ENCODE results near the gene FOXJ3. TPM values are rescaled to one million over a fixed set of nuclear protein-coding genes. Genes with fewer than 3 reads are reported as not detected.

Gene FOXJ3
- total and polyA plus RNA-seq, 2 of the 4 experiments (the other 2 are of a cell fraction) = 16.7 to 30.5 TPM

DNA sequence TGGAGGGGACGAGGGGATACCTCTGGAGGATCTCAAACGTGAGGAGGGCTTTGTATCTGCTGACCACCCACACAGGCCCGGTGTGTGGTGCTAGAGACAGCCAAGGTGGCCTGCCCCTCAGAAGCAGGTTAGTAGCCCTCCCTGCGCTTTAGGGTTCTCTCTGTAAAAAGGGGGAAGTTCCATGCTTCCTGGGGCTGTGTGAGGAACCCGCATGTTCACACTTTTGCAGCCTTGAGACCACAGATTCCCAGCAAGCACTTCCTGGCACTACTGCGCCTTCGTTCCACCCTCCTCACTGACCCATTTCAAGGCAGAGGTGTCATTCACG lies 189.7 kb downstream of the FOXJ3 start:
- no peak overlapping the region for H4K5ac ChIP-seq (ENCODE audit: low read depth, low read length)
- intact Hi-C loops (cut with micrococcal nuclease) (loop anchor here (5.0 to 10.0 kb wide), 5 partner anchors 331 to 612 kb away; partner anchors contain the start of genes PPIH and YBX1), dilution Hi-C loops (cut with HindIII; ENCODE audit: low sequenced_read_pairs, unreplicated experiment) (no loop called here), in situ Hi-C loops (cut with MboI; ENCODE audit: low sequenced_read_pairs) (loop anchor here (10.0 kb wide), 1 partner anchor 571 kb away; no protein-coding TSS in a partner anchor)
- BruUV-seq (replicated peaks) = no TSS peak
- TF ChIP-seq, protein P1, sequence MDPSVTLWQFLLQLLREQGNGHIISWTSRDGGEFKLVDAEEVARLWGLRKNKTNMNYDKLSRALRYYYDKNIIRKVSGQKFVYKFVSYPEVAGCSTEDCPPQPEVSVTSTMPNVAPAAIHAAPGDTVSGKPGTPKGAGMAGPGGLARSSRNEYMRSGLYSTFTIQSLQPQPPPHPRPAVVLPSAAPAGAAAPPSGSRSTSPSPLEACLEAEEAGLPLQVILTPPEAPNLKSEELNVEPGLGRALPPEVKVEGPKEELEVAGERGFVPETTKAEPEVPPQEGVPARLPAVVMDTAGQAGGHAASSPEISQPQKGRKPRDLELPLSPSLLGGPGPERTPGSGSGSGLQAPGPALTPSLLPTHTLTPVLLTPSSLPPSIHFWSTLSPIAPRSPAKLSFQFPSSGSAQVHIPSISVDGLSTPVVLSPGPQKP (IDR thresholded peaks at IDR 0.05; ENCODE audit: borderline replicate concordance, low read depth, low read length) = no peak
- TF ChIP-seq BHLHE40 (IDR thresholded peaks at IDR 0.05; ENCODE audit: low read depth, low read length) (no peak), CEBPB (IDR thresholded peaks at IDR 0.05; ENCODE audit: low read depth, low read length) (no peak), RAD21 (IDR thresholded peaks at IDR 0.05; ENCODE audit: low read length) (no peak), SMC3 (IDR thresholded peaks at IDR 0.05; ENCODE audit: low read depth, low read length) (no peak), RCOR1 (IDR thresholded peaks at IDR 0.05; ENCODE audit: insufficient replicate concordance, low read length) (no peak), NFE2L2 (IDR thresholded peaks at IDR 0.05; ENCODE audit: low read depth, low read length) (no peak), FOS (IDR thresholded peaks at IDR 0.05; ENCODE audit: low read depth, low read length) (no peak), RFX5 (IDR thresholded peaks at IDR 0.05; ENCODE audit: low read depth, low read length) (no peak), POLR2A (IDR thresholded peaks at IDR 0.05; ENCODE audit: low read depth, low read length) (no peak), MAFK (IDR thresholded peaks at IDR 0.05; ENCODE audit: low read depth, low read length) (no peak), MXI1 (IDR thresholded peaks at IDR 0.05; ENCODE audit: borderline replicate concordance, low read depth, low read length) (no peak), CHD1 (IDR thresholded peaks at IDR 0.05; ENCODE audit: low read depth, low read length) (no peak), MAZ (IDR thresholded peaks at IDR 0.05; ENCODE audit: borderline replicate concordance, low read depth, low read length) (no peak)
- TF ChIP-seq, protein P2, sequence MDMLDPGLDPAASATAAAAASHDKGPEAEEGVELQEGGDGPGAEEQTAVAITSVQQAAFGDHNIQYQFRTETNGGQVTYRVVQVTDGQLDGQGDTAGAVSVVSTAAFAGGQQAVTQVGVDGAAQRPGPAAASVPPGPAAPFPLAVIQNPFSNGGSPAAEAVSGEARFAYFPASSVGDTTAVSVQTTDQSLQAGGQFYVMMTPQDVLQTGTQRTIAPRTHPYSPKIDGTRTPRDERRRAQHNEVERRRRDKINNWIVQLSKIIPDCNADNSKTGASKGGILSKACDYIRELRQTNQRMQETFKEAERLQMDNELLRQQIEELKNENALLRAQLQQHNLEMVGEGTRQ (IDR thresholded peaks at IDR 0.05; ENCODE audit: low read depth, low read length) = no peak
- TF ChIP-seq, protein P3, sequence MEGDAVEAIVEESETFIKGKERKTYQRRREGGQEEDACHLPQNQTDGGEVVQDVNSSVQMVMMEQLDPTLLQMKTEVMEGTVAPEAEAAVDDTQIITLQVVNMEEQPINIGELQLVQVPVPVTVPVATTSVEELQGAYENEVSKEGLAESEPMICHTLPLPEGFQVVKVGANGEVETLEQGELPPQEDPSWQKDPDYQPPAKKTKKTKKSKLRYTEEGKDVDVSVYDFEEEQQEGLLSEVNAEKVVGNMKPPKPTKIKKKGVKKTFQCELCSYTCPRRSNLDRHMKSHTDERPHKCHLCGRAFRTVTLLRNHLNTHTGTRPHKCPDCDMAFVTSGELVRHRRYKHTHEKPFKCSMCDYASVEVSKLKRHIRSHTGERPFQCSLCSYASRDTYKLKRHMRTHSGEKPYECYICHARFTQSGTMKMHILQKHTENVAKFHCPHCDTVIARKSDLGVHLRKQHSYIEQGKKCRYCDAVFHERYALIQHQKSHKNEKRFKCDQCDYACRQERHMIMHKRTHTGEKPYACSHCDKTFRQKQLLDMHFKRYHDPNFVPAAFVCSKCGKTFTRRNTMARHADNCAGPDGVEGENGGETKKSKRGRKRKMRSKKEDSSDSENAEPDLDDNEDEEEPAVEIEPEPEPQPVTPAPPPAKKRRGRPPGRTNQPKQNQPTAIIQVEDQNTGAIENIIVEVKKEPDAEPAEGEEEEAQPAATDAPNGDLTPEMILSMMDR (conservative IDR thresholded peaks at IDR 0.05; ENCODE audit: low read depth, low read length) = no peak
- no peak overlapping the region for H2AK9ac ChIP-seq (replicated peaks; ENCODE audit: low read depth, low read length, poor library complexity)
- H3K9me1 ChIP-seq (ENCODE audit: insufficient read depth, low read length) = no peaks in the 10 kb centered on the region; the same call in 1 of the 2 replicates
- H2BK15ac ChIP-seq (ENCODE audit: low read depth, low read length) = no peak overlapping the region
- H3K4ac ChIP-seq (ENCODE audit: low read depth, low read length) = no peak overlapping the region
- H3K23ac ChIP-seq (ENCODE audit: low read depth, low read length) = no peak overlapping the region
- H3K27me3 ChIP-seq (ENCODE audit: control insufficient read depth, insufficient read depth, low read length) = peaks cover 51% of the 10 kb centered on the region
- H4K91ac ChIP-seq (ENCODE audit: insufficient read depth, low read depth, low read length) = no peak overlapping the region
- no peak for DNase-seq
- no peak overlapping the region for H3K27ac ChIP-seq (ENCODE audit: insufficient read depth, low read length)
- no peak overlapping the region for H2BK120ac ChIP-seq (ENCODE audit: low read depth, low read length)
- H3K4me2 ChIP-seq (ENCODE audit: low read depth, low read length) = no peak overlapping the region
- H3K56ac ChIP-seq (ENCODE audit: extremely low read depth, insufficient read depth, low read length) = no peak overlapping the region
- ChIA-PET CTCF (no interaction called here), POLR2A (ENCODE audit: unreplicated experiment) (no interaction called here)
- H3K9ac ChIP-seq (ENCODE audit: low read depth, low read length) = no peak overlapping the region
- H3K36me3 ChIP-seq (ENCODE audit: control insufficient read depth, insufficient read depth, low read length) = no peaks in the 10 kb centered on the region
- H3K4me3 ChIP-seq (ENCODE audit: insufficient read depth, low read depth, low read length) = no peak overlapping the region
- H3K79me1 ChIP-seq (ENCODE audit: low read depth in 1 of 2, low read length in 2 of 2) = no peaks in the 10 kb centered on the region
- no peak overlapping the region for H3K14ac ChIP-seq (replicated peaks; ENCODE audit: low read depth, low read length)
- no peak overlapping the region for H2BK20ac ChIP-seq (ENCODE audit: low read depth, low read length)
- no peaks in the 10 kb centered on the region for H3K4me1 ChIP-seq (ENCODE audit: control insufficient read depth, insufficient read depth, low read length)
- no peak overlapping the region for H3K18ac ChIP-seq (ENCODE audit: low read depth, low read length)
- H3K9me3 ChIP-seq (ENCODE audit: control insufficient read depth, insufficient read depth, low read length) = no peaks in the 10 kb centered on the region
- H2AK5ac ChIP-seq (ENCODE audit: low read depth, low read length) = no peak overlapping the region
- H4K20me1 ChIP-seq (ENCODE audit: insufficient read depth, low read length) = no peaks in the 10 kb centered on the region
- no peak for ATAC-seq (ENCODE audit: low read depth)
- no peak overlapping the region for H2AFZ ChIP-seq (replicated peaks; ENCODE audit: low read length, poor library complexity)
- no peak overlapping the region for H4K8ac ChIP-seq (ENCODE audit: low read depth in 2 of 2, low read length in 2 of 2)
- no peak overlapping the region for H2BK5ac ChIP-seq (ENCODE audit: low read depth, low read length, poor library complexity, severe bottlenecking)
- WGBS, 2 experiments (ENCODE audit: extremely low coverage in 2 of 2, insufficient read length in 1 of 2) = 100% methylated on average over 1 of the region's 8 CpGs; no CpG with 5 or more reads in 1 of the 2 experiments

All from IMR-90 (cell line).